Body of pancreas (tissue), 4 donors: ENCODE data around the gene RAPGEF1.

Experiments used
- POLR2A ChIP-seq, 3 donors: fragments of 450-650 bp; IDR thresholded peaks; one replicate each; pipeline ENCODE4 v1.6.1; 2016; ENCODE audit warnings: antibody characterized with exemption in 3 of 3, mild to moderate bottlenecking in 2 of 3
- TF ChIP-seq, protein P1 (sequence below), 7 experiments: fragments of 450-650 bp in 4 of 7; fragments of 200-600 bp in 3 of 7; sonication (generic) in 3 of 7; IDR thresholded peaks; one replicate each; pipeline ENCODE4 v1.5.1; 2016 to 2019; ENCODE audit warnings: antibody characterized with exemption in 7 of 7

DNA sequence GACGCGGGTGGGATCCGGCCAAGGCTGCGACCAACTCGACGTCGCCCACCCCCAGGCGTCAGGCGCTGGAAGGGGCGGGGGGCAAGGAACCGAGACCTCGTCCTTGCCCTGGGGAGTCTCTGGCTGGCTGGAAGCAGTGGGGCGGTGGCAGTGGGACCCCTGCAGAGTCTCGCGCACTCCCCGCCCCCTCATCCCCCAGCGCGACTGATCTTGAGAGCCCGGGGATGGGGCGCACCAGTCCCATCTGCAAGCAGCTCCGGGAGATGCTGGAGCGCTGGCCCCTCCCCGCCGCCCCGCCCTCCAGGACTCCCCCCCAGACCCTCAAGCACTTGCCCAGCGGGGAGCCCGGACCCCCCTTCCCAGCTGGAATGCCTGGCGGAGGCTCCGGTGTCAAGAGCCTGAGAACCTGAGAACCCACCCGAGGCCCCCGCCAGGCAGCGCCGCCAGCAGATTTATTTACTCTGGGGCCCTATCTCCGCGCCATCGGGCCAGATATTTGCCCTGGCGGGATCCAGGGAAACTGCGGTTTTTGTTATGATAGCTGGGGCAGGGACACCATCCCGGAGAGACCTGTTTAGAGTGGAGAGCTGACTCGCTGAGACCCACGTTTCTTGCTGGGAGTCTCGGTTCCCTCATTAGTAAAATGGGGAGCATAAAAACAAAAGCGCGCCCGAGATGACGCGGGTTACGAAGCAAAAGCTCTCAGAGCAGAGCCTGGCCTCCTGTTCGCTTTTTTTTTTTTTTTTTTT is 193.4 kb downstream of the RAPGEF1 start:
- TF ChIP-seq, protein P1, sequence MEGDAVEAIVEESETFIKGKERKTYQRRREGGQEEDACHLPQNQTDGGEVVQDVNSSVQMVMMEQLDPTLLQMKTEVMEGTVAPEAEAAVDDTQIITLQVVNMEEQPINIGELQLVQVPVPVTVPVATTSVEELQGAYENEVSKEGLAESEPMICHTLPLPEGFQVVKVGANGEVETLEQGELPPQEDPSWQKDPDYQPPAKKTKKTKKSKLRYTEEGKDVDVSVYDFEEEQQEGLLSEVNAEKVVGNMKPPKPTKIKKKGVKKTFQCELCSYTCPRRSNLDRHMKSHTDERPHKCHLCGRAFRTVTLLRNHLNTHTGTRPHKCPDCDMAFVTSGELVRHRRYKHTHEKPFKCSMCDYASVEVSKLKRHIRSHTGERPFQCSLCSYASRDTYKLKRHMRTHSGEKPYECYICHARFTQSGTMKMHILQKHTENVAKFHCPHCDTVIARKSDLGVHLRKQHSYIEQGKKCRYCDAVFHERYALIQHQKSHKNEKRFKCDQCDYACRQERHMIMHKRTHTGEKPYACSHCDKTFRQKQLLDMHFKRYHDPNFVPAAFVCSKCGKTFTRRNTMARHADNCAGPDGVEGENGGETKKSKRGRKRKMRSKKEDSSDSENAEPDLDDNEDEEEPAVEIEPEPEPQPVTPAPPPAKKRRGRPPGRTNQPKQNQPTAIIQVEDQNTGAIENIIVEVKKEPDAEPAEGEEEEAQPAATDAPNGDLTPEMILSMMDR (IDR thresholded peaks at IDR 0.05), result peak in 3 of 7 experiments; percentile 17 to 27 (median 20)
- TF ChIP-seq POLR2A (IDR thresholded peaks at IDR 0.05), result no peak
